ENCODE results near the gene THAP7.

Gene THAP7

DNA sequence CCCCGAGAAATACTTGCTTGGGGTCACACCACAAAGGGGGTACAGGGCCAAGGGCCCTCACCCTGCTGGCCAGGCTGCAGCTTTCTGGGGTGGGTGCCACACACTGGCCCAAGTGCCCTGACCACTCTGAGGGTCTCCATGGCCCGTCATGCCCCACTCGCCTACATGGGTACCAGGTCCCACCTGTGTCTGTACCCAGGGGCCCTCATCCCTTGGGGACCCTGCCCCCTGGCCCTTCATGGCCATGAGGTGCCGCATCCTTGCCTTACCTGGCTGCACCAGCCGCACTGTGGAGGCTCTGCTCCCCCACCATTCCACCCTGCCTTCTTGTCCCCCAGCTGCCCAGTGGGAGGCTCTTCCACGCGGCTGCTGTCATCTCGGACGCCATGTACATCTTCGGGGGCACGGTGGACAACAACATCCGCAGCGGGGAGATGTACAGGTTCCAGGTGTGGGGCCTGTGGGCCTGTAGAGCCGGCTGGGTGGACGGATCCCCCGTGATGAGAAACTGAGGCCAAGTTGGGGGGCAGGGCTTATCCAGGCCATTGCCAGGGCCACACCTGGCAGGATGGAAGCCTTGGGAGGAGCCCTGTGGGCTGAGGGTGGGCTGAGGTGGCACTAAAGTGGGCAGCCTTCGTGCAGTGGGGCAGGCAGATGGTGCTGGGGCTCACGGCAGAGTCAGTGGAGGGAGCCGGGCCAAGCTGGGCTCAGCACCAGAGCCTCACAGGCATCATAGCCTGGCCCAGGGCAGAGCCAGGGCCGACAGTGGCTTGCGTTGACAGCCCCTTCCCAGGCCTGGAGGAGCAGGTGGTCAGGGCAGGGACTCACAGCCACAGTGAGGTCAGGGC, 9.2 kb downstream of the THAP7 start:
- no peak for DNase-seq

DNA sequence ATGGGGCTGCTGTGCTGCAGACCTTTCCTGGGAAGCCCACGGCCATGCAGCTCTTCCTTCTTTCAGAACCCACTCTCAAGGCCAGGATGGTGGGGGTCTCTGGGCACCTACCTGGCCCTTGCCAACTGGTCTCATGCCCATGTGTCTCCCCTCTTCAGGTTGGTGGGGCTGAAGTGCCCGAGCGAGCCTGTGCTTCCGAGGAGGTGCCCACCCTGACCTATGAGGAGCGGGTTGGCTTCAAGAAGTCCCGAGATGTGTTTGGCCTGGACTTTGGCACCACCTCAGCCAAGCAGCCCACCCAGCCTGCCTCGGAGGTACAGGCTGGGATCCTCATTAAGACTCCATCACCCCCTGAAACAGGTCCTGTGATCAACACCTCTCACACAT, 9.9 kb downstream of the THAP7 start:
- DNase-seq, result no peak

- DNase-seq, result no peak
Observed at GRCh38 chr22:20991252-20992055, 10.5 kb downstream of the THAP7 start.

- no peak for DNase-seq
Observed at GRCh38 chr22:20990184-20991180, 11.4 kb downstream of the THAP7 start.

- DNase-seq, result no peak
Observed at GRCh38 chr22:20989323-20990138, 12.4 kb downstream of the THAP7 start.

DNA sequence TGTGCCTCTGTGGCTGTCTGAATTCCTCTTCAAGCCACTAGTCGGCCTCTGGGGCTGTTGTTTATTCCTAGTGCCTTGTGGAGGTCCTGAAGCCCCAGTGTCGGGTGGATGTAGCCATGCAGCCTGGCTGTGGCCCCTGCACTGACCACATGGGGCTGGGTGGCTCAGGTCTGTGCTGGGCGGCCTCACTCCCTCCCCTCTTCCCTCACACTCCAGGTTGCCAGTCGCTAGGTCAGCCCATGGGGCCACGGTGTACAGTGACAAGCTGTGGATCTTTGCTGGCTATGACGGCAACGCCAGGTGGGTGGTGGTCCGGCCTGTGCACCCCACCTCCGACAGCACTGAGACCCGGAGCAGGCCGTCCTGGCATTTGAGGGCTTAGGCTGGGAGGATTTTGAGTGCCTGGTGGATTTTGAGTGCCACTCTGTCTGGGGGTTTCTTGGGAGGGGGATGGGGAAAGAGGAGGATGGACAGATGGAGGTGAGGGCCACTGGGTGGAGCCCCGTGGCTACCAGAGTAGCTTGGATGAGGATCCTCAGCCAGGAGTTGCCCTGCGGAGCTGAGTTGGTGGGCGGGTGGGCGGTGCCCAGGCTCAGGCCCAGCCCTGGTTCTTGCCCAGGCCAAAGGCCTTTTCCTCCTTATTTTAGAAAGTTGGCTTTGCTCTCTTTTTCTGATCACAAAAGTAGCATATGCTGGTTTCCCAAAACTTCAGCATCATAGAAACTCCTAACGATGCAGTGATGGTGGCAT, 13.2 kb downstream of the THAP7 start:
- DNase-seq, result no peak

DNA sequence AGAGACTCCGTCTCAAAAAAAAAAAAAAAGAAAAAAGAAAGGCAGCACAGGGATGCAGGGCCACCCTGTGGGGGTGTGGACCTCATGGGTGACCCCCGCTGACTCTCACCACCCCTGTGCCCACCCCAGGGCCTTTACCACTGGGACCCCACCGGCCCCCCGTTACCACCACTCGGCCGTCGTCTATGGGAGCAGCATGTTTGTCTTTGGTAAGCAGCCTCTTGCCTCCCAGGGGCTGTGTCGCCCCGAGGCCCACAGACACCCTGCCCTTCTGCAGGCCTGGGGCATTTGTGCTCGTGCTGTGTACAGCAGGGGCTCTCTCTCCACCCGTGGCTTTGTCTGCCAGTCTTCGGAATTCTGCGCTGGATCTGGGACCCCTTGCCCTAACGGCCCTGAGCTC, 14.5 kb downstream of the THAP7 start:
- no peak for DNase-seq

DNA sequence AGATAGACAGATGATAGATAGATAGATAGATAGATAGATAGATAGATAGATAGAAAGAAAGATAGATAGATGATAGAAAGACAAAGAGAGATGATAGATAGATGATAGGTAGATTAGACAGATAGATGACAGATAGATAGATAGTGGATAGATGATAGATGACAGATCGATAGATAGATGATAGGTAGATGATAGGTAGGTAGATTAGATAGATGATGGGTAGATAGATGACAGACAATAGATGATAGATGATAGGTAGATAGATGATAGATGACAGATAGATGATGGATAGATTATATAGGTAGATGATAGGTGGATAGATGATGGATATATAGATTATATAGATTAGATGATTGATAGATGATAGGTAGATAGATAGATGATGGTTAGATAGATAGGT, 15.6 kb downstream of the THAP7 start:
- DNase-seq, result no peak

GRCh38 chr22:20985720-20986119, 16.2 kb downstream of the THAP7 start:
- DNase-seq, result no peak

DNA sequence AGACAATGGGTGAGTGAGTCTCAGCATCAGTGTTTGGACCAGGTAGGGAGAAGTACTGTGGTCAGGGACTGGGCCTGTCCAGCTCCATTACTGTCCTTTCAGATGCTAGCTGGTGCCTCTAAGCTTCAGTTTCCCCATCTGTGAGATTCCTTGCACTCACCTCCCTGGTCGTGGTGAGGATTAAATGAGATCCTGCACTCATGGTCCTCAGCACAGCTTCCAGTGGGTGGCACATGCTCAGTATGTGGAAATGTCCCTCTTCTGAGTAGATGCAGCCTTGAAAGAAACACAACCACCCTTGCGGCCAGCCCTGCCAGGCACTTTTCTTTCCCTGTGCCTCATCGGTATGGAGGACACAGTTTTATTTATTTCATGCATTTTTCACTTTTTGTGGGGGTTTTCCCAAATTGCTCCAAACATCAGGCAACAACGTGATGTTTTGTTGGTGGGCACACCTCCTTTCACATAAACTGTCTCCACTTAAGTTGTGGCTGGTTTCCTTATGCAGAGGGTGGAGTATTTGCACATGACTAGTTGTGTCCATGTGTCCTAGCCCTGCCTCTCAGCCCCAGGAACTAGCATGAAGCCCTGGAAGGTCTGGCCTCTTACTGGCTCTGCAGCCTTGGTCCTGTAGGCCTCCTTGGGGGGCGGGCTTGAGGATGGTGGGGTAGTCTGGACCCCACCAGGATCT, 18.7 kb downstream of the THAP7 start:
- no peak for DNase-seq

DNA sequence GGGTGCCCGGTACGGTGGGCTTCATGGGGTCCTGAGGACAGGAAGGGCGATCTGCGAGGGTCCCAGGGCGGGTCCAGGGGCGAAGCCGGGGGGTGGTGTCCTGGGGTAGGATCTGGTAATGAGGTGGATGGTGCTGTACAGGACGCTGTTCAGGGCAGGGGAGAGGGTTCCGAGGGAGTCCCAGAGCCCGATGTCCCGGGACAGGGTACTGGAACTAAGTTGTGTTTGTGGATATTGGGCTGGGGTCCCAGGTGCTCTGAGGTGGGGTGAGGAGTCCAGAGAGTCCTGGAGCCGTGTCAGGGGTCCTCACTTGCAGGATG, 19.4 kb downstream of the THAP7 start:
- DNase-seq, result no peak

GRCh38 chr22:20981787-20982562, 19.9 kb downstream of the THAP7 start, which contains the start of gene LZTR1:
TSS of gene LZTR1 (plus strand) at chr22:20982297. CDS start at chr22:20982372, 75 bp downstream.
- peak; percentile 54 to 82 (median 81) for DNase-seq

DNA sequence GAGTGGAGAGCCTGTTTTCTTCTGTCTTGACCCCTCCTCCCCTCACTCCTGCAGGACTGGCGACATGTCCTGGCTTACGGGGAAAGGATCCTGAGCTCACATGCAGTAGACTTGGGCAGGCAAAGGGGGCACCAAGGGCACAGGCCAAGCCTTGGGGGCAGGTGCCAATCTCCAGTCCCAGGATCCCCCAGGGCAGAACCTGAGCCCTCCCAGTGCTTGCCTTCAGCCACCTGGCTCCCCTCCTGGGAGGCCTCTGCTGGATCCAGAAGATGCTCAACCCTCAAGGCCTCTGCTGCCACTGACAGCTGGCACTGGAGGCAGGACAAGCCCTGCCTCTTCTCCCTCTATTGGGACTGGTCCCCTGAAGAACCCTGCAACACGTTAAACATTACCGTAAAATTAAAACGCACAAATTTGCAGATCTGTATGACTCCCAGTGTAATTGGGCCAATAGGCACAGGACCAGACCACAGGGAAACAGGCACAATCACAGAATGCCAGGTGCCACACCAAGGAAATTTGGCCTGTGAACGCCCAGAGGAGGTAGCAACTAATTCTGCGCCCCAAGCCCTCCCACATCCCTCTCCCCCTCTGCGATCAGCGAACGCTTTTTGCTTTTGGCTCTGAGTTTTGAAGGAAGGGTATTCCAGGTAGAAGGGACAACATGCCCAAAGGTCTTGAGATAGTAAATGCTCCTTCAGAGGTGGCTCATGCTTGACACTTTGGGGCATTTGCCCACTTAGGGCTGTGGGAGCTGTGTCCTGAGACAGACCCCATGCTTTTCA, 20.8 kb downstream of the THAP7 start:
- DNase-seq, result no peak

- DNase-seq, result no peak
Observed at GRCh38 chr22:20980523-20980922, 21.4 kb downstream of the THAP7 start.

DNA sequence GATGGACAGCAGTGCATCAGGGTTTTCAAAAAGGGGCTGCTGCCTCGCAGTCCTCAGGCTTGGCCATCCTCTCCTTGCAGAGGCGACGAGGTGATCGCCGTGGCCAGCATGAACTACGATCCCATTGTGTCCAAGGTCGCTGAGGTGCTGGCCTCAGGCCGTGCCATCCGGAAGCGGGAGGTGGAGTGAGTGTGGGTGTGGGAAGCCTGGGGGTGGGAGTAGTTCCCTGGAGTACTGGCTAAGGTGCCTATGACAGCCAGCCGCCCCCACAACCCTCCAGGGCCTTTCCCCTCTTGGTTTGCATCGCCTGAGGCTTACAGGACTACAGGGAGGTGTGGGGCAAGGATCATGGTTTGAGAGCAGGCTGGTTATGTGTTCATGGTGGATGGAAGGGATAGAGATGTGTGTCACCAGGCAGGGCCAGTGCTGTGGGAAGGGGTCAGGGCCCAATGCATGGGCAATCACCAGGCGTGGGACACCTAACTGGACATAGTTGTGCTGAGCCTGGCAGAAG, 21.9 kb downstream of the THAP7 start:
- no peak for DNase-seq

GRCh38 chr22:20979243-20979809, 22.6 kb downstream of the THAP7 start:
- no peak for DNase-seq

- no peak for DNase-seq
Observed at GRCh38 chr22:20978419-20978818, 23.5 kb downstream of the THAP7 start.

DNA sequence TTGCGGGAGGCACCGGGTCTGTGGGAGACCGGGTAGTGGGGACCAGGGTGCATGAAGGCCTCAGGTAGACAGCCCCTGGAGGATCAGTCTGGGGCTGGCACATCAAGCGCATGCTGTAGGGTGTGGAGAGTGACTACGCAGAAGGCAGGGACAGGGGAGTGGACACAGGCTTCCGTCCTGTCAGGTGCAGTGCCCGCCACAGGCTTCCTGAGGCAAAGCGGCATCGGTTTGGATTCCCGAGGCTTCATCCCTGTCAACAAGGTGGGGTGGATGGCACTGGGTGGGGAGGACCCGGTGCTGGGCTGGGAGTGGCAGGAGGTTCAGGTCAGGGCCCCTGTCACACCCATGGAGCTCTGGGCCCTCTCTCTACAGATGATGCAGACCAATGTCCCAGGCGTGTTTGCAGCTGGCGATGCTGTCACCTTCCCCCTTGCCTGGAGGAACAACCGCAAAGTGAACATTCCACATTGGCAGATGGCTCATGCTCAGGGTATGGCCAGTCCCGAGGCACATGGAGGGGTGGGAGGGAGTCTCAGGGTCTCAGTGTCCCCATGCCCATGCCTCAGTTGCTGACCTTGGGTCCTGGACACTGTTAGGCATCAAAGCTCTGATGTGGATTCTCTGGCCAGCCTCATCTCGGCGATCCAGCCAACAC, 24.3 kb downstream of the THAP7 start:
- no peak for DNase-seq
